HG03066 (cell line): ENCODE data around the gene VSIG10L.

Experiments used
- ATAC-seq: cut with Tn5 transposase; IDR thresholded peaks from one replicate; pipeline ENCODE4 v1.9.1; 2021; ENCODE audit warnings: low read depth; ENCODE audit not compliant: unreplicated experiment

VSIG10L gene

DNA sequence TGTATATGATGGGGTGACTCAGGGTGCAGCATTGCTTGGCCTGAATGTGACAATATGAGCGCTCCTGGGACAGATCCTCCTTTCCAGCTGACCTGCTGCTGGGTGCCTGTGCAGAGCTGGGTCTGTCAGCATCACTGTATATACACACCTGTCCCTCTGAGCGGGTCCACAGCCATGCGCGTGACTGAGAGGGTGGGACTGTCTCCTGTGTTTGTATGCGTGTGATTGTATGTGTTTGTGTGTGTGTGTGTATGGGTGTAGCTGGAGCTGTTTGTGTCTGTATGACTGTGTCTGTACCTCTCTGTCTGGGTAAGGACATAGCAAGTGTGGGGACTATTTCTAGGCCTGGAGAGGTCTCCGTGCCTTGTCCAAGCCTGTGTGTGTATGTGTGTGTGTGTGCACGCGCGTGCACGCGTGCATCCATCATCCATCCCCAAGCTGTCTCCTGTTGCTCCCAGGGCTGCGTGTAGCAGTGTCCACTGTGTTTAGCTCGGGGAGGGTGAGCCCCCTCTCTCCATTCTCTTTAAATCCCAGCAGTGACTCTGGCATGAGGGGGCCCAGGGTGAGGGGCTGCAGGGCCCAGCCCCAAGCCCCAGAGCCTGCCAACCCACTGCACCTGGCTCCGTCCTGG, 22.2 kb downstream of the VSIG10L start:
- ATAC-seq, result no peak

DNA sequence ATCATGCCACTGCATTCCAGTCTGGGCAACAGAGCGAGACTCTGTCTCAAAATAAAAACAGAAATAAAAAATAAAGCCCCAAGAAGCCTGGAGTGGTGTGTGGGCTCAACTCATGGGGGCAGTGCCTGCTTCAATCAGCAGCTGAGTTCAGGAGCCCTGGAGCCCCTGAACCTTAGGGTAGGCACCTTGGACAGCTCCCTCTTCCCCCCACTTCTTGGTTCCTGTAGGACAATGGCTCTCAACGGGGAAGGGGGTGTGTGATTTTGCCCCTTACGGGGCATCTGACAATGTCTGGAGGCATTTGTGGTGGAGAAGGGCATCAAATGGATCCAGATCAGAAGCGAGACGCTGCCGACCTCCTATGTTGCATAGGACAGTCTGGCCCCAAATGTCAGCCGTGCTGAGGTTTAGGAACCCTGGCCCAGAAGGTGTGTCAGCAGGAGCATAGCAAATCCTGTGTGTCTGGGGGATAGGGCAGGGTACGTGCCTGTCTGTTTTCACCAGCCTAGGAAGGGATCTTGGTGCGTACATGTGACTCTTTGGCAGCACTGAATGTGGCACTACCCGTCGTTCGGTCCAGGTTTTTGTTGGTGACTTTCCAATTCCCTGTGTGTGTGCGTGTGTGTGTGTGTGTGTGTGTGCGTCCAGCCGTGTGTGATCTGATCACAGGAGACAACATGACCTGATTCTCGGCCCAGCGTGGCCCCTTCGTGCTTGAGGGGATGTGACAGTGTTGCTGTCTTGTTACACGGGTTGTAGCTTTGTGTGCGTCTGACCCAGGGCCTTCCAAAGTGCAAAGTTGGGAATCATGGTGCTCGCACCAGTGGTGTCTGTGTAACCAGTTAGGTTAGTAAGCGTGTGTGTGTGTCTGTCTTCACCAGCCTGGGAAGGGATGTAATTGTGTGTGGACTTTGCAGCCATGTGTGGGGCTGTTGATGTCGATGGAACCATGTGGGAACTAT, 23.0 kb downstream of the VSIG10L start:
- ATAC-seq, result no peak

GRCh38 chr19:51317968-51318367, 24.0 kb downstream of the VSIG10L start:
- no peak for ATAC-seq

DNA sequence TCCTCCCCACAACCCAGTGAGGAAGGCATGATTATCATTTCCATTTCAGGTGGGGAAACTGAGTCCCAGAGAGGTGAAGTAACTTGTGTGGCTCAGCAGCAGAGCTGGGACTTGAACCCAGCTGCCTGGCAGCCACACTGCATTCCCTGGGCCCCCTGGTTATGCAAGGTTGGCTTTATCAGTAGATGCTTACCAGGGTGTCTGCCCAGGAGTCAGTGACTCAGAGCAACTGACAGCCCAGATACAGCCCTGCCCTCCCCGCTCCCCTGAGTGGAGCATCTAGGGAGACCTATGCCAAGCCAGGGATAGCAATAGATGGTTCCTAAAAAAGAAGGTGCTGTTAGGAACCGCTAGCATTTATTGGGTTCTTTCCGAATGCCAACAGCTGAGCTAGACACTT, 24.6 kb downstream of the VSIG10L start:
- ATAC-seq, result no peak

GRCh38 chr19:51316688-51317087, 25.3 kb downstream of the VSIG10L start:
- ATAC-seq, result no peak

GRCh38 chr19:51311351-51312257, 30.3 kb downstream of the VSIG10L start, which contains the start of gene IGLON5:
Gene IGLON5 (plus strand): TSS chr19:51311644. CDS start chr19:51311848, 204 bp downstream.
- ATAC-seq, result no peak

DNA sequence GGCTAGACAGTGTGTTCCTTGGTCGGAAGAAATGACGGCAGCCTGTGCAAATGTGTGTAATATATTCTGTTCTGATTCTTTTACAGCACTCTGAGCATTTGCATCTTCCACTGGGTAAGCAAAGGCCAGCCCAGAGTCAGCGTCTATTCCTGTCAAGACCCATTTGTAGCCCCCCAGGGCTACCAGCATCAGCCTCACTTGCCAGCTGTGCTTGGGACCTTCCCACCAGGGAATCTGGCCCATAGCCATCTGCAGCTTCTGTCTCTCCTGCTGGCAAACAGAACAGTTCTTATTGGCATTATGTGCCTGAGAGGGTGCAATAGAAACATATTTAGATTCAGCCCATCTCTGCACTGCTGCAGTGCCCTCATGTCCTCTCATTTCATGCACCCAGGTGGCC, 36.5 kb downstream of the VSIG10L start:
- no peak for ATAC-seq

- ATAC-seq, result no peak
Observed at GRCh38 chr19:51301266-51301665, 40.7 kb downstream of the VSIG10L start.

- ATAC-seq, result no peak
Observed at GRCh38 chr19:51297406-51297805, 44.5 kb downstream of the VSIG10L start.

GRCh38 chr19:51296336-51297093, 45.4 kb downstream of the VSIG10L start:
- ATAC-seq, result no peak

DNA sequence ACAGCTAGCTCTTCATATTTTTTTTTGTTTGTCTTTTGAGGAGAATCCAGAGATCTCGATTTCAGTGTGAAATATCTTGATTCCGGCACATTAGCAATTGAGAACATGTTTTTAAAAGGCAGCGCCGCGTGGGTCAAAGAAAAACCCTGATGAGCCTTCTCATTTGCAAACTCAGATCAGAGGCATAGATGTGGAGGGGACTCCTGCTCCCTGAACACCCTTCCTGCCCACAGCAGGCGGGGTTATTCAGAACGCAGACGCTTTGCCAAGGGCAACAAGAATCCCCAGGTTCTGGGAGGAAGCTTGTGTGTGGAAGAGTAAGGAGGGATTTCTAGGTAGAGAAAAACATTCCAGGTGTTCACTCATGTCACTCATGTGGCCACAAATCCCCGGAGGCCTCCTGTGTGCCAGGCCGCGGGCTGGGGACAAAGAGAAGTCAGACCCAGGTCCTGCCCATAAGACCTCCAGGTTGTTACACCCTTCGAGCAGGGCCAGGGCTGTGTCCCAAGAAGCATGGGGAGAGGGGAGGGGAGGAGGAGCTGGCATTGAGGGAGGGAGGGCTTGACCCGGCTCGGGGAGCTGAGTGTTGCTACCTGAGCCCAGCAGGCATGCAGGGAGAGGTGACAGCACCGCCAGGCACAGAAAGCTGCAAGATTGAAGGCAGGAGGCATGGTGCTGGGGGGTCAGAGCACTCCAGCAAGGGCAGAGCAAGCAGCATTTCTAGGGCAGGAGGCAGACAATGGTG, 46.4 kb downstream of the VSIG10L start:
- ATAC-seq, result no peak

DNA sequence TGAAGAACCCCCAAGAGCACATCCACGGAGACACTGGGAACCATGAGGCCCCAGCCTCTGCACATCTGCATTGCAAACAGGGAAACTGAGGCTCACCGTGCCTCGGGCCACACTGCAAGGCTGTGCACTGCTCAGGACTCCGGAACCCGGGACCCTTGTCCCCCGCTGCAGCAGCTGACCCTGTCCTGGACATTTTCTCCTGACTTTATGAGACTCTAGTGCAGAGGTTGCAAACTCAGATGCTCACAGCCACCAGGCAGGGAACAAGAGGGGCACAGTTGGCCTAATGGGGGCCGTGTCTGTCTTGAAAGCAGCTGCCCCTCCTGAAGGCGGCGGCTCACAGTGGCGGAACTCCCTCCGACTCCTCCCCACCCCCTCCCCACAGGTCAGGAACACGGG, 47.0 kb downstream of the VSIG10L start:
- no peak for ATAC-seq

DNA sequence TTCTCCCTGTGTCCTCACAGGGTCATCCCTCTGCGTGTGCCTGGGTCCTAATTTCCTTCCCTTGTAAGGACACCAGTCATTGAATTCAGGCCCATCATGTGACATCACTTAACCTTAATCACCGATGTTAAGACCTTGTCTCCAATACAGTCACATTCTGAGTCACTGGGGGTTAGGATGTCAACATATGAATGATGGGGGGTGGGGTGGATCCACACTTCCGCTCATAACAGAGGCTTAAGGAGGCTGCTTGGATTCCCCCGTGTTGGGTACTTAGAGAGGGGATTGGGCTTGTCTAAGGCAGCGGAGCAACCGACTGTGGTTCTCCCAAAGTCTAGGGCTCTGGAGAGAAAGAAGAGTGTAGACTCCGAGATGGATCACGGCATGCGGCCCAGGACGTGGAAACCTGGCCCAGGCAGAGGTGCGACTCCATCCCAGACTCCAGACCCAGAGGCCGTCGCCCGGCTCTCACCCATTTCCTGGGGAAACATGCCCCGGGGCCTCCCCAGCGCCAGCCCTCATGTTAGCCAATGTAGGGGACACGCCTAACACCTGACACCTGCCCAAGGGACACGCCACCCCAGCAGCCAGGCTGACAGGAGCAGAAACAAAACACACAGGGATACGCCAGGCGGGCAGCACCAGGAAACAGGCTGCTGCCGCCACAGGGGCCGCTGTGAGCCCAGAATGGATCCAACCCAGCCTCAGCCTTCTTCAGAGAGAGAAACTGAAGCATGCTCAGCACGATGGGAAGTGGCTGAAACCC, 47.5 kb downstream of the VSIG10L start:
- ATAC-seq, result no peak

- no peak for ATAC-seq
Observed at GRCh38 chr19:51293571-51294210, 48.2 kb downstream of the VSIG10L start.

DNA sequence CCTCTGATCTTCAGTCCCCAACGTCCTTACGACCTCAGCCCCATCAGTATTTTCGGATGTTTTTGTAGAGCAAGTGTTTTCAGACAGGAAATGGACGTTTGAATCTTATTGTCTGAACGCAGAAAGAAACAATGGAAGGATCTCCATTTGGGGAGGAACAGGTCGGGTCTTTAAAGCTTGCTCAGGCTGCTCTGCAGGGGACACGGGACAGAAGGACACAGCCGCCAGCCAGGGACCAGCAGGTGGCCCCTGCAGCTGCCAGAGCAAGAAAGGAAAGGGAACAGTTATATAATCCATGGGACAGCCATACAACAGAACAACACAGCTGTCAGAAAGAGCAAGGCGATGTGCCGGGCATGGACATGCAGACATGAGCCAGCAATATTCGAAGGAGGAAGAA, 49.0 kb downstream of the VSIG10L start:
- no peak for ATAC-seq

- ATAC-seq, result no peak
Observed at GRCh38 chr19:51289635-51290034, 52.3 kb downstream of the VSIG10L start.

DNA sequence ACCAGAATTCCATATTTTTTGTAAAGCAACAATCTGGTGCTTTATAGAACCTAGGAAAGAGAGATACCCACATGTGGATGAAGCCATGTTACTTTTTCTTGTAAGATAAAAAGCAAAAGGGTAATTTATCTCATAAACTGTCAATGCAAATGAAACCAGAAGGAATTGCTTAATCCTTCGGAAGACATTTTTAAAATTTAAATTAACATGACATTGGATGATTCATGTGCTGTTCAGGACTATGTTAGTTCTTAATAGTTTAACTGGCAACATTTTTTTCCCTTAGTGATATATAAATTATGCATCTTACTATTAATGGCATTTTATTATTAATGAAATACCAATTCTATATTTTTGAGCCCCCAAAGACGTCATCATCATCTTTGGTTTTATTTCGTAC, 56.3 kb downstream of the VSIG10L start:
- ATAC-seq, result no peak

DNA sequence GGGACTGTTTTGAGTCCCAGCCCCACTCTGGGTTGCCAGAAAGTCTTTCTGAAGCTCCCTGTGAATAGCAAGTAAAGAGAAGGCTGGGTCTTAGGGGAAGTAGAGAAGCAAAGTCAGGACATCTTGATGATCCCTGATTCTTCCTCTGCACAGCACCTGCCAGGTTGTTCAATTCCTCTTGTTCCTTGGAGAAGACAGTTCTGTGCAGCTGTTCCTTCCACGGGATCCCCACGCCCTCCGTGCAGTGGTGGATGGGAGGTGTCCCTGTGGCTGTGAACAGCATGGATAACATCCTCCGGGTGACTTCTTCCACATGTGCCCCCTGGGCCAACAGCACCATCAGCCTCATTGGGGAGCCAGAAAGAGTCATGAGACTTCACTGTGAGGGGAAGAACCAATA, 59.6 kb downstream of the VSIG10L start:
- no peak for ATAC-seq
